Renal cortical epithelial cell (primary cell): Measurements from ENCODE around the gene WNK4. TPM values are rescaled to one million over a fixed set of nuclear protein-coding genes. Genes with fewer than 3 reads are reported as not detected.
A peak's percentile ranks its signal among the peaks of the same experiment; 100 is the strongest.

Experiments used
- DNase-seq: peaks from one replicate; pipeline ENCODE4 v3.0.0-alpha.2; 2011; ENCODE audit warnings: low read depth
- total RNA-seq: library from RNA; depleted of rRNA; stranded (reverse); fragments of >200 nt; gene quantifications from 2 replicates; pipeline ENCODE4 v1.2.3, GENCODE V29; 2014

Gene WNK4
- total RNA-seq, 1 donor from 2014 or later: 9.7 TPM

GRCh38 chr17:42772945-42773289 is 7.5 kb upstream of the WNK4 start:
- no peak for DNase-seq

GRCh38 chr17:42773290-42774035 is 6.9 kb upstream of the WNK4 start, which contains the start of gene VPS25:
TSS of gene VPS25 (plus strand) at chr17:42773449. CDS start at chr17:42773476, 27 bp downstream.
- DNase-seq: peak; percentile 71

DNA sequence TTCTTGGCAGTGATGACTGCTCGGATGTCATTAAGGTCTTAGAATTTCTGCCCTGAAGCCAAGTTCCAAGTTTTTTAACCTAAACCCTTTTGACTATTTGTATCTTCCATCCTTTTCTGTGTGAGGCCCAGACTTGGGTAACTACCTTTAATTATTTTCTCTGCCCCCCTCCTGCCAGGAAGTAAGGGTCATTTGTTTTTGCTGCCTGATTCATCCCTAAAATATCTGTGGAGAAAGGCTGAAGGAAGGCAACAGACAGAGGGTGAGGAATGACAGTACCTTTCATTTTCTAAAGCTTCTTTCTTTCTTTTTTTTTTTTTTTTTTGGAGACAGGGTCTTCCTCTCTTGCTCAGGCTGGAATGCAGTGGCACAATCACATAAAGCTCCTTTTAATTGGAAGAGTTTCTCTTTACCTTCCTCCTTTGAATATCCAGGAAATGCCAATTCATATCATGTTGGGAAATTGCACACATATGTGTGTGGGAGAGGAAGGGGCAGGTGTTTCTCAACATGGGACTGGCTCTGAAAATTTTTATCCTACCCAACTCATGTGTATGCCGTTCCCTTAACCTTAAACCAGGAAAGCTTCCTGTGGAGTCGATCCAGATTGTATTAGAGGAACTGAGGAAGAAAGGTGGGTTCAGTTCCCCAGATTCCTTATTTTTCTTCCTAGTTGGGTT is 6.2 kb upstream of the WNK4 start:
- peak; percentile 79 for DNase-seq

GRCh38 chr17:42775534-42776098 is 4.8 kb upstream of the WNK4 start:
- DNase-seq: peak; percentile 45

DNA sequence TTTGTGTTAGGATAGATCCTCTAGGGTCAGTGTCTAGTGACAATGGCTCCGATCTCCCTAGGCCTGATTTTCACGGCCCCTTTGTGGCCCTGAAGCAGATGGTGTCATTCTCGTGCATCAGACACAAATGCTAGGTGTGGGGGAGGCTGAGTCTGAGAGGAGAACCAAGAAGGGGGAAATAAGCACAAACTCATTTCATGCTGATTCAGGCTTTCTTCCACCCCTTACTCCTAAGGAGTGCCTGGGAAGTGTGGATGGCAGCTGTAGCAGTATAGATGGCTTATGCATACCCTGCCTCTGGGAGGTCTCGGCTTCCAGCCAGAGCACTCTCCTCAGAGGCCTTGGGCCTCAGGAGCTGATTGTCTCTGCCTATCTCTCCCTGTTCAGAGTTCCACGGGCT is 1.8 kb upstream of the WNK4 start:
- DNase-seq: no peak

- no peak for DNase-seq
Measured at GRCh38 chr17:42779304-42779935, 990 bp upstream of the WNK4 start.

GRCh38 chr17:42780851-42781638 is 635 bp downstream of the WNK4 start:
- DNase-seq: no peak

- DNase-seq: no peak
Measured at GRCh38 chr17:42781639-42782165, 1.3 kb downstream of the WNK4 start.

- DNase-seq: no peak
Measured at GRCh38 chr17:42782166-42783061, 2.0 kb downstream of the WNK4 start.

GRCh38 chr17:42783062-42783790 is 2.8 kb downstream of the WNK4 start:
- peak; percentile 77 for DNase-seq

DNA sequence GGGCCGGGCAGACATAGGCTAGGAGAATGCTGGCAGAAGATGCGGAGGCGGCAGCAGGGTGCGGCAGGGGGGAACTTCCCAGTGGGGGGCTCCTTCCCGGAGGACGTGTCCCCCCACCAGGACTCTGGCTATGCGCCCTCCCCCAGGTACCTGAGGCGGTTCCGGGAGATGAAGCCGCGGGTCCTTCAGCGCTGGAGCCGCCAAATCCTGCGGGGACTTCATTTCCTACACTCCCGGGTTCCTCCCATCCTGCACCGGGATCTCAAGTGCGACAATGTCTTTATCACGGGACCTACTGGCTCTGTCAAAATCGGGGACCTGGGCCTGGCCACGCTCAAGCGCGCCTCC is 3.4 kb downstream of the WNK4 start:
- DNase-seq: no peak

DNA sequence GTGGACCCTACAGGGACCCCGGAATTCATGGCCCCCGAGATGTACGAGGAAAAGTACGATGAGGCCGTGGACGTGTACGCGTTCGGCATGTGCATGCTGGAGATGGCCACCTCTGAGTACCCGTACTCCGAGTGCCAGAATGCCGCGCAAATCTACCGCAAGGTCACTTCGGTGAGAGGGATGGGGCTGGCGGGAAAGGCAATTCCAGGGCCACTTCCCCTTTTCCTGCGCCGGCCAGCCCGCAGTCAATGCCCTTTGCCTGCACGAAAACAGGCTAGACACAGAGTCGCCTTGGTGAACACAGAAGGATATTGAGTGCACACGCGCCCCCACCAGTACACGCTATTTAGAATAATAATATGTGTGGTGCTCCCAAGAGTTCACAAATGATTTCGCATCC is 4.0 kb downstream of the WNK4 start:
- no peak for DNase-seq

DNA sequence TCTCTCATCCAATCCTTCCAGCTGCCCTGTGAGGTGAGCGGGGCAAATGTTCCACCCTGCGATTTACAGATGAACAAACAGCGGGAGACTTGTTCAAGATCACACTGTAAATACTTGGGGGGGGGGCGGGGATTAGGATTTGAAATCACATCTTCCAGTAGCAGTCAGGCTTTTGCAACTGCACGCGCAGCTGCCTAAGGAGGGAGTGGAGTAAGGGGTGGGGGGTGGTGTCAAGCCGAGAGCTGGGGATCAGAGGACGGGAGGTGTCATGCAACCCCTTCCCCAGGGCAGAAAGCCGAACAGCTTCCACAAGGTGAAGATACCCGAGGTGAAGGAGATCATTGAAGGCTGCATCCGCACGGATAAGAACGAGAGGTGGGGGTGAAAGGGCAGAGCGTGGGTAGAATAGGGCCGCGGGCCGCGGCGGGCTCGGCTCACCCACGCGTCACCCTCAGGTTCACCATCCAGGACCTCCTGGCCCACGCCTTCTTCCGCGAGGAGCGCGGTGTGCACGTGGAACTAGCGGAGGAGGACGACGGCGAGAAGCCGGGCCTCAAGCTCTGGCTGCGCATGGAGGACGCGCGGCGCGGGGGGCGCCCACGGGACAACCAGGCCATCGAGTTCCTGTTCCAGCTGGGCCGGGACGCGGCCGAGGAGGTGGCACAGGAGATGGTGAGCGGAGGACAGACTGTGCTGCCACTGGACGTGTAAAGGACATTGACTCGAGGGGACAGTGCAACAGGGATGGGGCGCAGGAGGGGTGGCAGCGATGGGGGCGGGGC is 4.6 kb downstream of the WNK4 start:
- DNase-seq: no peak

- no peak for DNase-seq
Measured at GRCh38 chr17:42787266-42787665, 6.9 kb downstream of the WNK4 start.

DNA sequence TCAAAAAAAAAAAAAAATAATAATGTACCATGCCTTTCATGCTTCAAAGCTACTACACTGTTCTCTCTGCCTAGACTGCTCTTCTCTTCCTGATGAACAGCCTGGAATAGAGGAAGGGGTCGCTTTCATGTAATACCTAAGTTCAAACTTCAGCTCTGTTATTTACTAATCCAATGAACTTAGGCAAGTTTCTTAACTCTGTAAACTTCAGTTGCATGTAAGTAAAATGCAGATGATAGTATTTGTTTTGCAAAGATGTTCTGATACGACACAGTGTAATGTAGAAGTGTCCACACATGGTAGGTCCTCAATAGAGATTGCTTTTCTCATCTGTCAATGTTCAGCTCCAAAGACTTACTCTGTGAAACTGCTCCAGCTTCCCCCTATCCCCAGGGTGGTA is 11.5 kb downstream of the WNK4 start:
- no peak for DNase-seq

DNA sequence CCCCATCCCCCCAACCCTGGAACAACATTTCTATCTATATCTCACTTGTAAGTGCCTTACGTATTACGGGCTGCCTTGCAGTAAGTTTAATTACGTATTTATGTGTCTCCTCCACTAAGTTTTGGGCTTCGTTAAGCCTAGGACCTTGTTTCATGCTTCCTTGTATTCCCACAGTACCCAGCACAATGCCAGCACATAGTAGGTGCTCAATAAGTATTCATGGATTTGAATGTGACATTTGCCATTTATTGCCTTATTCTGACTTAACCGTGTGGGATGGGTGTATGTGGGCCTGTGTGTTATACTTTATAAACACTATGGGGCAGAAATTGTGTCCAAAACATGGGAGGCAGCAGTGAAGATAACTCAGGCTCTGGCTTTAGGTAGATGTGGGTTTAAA is 12.1 kb downstream of the WNK4 start:
- DNase-seq: no peak

DNA sequence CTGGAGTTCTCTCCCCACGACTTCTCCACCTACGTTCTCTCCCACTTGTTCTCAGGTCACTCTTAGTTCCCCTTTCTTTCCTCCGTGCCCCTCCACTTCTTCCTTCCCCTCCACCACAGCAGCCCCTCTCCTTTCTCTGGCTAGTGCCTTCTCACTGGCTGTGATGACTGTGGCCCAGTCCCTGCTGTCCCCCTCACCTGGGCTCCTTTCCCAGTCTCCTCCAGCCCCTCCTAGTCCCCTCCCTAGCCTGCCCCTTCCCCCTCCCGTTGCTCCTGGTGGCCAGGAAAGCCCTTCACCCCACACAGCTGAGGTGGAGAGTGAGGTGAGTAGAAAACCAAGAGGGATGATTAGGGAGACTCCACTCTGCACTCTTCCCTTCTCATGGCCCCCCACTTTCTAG is 14.7 kb downstream of the WNK4 start:
- no peak for DNase-seq

DNA sequence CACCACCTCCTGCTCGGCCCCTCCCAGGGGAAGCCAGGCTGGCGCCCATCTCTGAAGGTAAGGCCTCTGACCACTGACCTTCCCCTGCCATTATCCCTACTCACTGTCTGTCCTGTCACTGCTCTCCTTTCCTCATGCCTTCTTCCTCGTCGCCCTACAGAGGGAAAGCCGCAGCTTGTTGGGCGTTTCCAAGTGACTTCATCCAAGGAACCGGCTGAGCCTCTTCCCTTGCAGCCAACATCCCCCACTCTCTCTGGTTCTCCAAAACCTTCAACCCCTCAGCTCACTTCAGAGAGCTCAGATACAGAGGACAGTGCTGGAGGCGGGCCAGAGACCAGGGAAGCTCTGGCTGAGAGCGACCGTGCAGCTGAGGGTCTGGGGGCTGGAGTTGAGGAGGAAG is 15.1 kb downstream of the WNK4 start:
- DNase-seq: no peak

- DNase-seq: no peak
Measured at GRCh38 chr17:42796066-42796758, 15.8 kb downstream of the WNK4 start.
